Pulmonary artery endothelial cell (primary cell): ENCODE data around the gene VPS41. TPM values are rescaled to one million over a fixed set of nuclear protein-coding genes. Genes with fewer than 3 reads are reported as not detected.
A peak's percentile ranks its signal among the peaks of the same experiment; 100 is the strongest.

Source experiments
- DNase-seq: peaks from one replicate; pipeline ENCODE4 v3.0.0-alpha.2; 2011; ENCODE audit warnings: low read depth, low spot score
- total RNA-seq: library from RNA; depleted of rRNA; stranded (reverse); fragments of >200 nt; gene quantifications from 2 replicates; pipeline ENCODE4 v1.2.3, GENCODE V29; 2014

Gene VPS41
- total RNA-seq, 1 donor from 2014 or later, result 58.2 TPM

DNA sequence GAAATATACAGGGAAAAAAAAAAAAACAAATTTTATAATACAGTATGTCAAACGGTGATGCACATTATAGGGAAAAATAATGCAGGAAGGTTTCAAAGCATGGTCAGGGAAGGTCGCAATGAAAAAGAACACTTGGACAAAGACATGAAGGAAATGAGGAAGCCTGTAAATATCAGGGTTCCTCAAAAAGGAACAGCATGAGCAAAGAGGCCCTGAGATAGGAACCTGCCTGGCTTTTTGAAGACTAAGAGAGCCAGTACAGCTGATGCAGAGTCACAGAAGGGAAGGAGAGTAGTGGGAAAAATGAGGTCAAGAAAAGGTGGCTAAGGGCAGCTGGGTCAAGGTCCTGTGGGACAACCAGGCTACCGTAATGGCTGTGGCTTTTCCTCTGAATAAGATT is 1.9 kb downstream of the VPS41 start:
- no peak for DNase-seq

DNA sequence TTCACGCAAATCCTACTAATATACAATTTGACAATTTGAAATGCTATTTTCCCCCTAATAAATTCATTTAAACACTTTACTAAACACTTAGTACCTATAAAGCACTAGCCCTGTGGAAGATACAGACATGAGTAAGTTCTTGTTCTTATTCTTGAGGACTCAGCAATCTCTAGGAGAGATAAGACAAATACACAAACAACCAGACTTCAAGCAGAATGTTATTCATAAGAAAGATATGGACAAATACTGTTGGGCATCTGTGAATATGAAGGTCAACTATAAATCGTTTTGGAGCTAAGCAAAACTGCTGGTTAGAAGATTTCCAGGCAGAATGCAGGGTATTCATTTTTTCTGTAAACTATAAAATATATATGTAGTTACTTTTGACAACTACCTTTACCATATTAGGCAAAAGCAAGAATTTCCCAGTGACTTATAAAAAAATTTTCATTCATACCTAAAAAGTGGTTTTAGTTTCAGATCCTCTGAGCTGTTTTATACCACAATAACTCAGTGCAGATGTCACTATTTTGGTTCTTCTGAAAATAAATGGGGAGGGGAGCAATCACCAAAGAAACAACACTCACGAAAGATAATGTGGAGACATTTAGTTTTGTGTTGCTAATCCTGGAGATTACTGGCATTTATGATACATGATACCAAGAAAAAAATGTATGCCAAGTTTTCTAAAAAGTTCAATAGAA is 3.8 kb downstream of the VPS41 start:
- no peak for DNase-seq

DNA sequence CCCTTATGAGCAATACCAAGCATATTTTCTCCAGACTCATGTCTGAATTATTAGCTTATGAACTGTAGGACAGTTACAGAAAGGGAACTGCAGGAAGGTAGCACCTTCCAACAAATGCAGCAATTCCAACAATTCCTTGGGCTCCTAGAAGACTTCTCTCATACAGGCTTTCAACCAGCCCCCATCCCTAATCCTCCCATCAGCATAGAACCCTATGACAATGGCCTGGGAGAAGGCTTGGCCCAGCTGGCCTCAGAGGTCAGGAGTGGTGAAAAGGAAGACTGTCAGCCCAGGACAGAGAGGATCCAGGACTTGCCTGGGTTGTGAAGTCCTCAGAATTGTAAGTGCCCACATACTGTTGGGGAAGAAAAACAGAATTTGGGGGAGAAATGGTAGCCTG is 5.9 kb downstream of the VPS41 start:
- DNase-seq, result no peak

DNA sequence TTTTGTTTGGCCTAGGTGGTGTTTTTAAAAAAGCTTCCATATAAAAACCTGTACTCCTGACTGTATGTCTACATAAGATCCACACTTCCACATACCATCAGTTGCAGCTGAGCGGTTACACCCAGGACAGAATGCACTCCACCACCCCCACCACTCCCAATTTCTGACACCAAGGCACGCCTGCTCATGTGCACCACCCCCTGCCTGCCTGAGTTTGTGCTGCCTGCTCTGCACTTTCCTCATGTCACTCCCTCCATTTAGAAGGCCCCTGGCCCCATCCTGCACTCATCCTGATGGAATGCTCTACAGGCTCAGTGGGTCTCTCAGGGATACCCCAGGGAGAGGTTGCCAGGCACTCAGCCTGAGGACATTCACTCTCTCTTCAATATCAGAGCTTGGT is 6.5 kb downstream of the VPS41 start:
- DNase-seq, result no peak

DNA sequence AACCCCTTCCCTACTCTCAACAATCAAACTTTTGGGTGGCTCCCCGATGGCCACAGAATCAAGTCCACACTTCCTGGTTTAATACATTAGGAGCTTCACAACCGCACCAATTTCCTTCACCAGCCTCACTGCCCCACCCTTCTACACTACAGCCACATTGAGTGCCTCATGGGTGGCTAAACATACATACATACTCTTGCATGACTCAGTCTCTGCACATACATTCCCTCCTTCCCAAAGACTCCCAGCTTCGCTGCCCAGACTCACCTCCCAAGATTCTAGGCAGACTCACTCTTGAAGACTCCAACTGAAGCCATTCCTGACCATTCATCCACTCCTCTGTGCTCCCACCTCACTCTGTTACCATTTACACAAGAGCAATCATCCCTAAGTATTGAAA is 15.9 kb downstream of the VPS41 start:
- no peak for DNase-seq

DNA sequence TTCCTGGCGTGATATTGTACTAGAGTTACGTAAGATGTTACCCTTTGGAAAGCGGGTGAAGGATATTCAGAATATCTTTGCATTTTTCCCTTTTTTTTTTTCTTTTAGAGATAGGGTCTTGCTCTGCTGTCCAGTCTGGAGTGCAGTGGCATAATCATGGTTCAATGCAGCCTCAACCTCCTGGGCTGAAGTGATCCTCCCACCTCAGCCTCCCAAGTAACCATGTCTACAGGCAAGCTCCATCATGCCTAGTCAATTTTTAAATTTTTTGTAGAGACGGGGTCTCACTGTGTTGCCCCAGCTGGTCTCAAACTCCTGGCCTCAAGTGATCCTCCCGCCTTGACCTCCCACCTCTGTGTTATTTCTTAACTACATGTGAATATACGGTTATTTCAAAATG is 18.4 kb downstream of the VPS41 start:
- DNase-seq, result no peak

DNA sequence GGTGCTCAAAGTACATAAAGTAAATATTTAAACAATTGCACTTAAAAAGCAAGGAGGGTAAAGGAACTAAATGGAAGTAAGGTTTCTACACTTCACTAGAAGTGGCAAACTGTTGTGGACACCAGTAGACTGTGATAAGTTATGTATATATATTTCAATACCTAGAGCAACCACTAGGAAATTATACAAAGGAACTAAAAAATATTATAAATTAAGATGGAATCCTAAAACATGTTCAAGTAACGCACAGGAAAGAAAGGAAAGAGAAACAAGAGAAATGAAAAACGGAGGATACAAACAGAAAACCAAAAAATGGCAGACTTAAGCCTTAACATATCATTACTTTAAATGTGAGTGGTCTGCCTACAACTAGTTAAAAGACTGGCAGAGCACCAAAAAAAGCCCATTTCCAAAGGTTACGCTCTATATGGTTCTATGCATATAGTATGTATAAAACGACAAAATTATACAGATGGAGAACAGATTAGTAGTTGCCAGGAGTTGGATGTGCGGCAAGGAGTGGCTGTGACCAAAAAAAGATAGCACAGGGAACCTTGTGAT is 19.0 kb downstream of the VPS41 start:
- DNase-seq, result no peak

DNA sequence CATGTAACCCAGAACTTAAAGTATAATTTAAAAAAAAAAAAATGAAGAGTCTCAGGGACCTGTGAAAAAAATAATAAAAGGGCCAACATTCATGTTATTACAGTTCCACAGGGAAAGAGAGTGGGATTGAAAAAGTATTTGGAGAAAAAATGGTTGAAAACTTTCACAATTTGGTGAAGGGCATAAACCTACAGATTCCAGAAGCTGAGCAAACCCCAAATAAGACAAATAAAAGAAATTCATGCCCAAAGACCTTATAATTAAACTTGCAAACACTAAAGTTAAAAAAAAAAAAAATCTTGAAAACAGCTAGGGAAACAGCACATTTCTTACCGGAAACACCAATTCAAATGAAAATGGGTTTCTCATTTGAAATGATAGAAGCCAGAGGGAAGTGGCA is 19.9 kb downstream of the VPS41 start:
- no peak for DNase-seq

DNA sequence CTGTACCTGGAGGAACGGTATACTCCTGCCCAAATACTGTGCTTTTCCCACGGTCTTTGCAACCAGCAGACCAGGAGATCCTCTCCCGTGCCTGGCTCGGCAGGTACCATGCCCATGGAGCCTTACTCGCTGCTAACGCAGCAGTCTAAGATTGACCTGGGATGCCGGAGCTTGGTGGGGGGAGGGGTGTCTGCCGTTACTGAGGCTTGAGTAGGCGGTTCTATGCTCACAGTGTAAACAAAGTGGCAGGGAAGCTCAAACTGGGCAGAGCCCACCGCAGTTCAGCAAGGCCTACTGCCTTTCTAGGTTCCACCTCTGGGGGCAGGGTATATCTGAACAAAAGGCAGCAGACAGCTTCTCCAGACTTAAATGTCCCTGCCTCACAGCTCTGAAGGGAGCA is 22.7 kb downstream of the VPS41 start:
- no peak for DNase-seq

DNA sequence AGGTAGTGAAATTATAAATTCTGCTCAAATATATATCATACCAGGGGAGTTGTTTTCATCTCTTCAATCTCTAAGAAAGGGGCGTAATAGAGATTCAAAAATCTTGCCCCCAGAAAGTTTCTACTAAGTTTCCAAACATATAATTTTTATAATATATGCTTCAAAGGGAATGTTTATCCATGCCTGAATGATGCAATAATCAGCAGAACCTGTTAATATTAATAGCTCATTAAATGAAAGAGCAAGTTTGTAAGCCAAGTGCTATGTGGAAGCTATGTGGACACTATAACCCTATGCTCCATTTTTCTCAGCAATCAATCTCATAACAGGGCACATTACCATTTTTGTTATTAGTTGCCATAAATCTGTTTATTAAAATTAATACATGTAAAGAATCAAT is 25.3 kb downstream of the VPS41 start:
- DNase-seq, result no peak

DNA sequence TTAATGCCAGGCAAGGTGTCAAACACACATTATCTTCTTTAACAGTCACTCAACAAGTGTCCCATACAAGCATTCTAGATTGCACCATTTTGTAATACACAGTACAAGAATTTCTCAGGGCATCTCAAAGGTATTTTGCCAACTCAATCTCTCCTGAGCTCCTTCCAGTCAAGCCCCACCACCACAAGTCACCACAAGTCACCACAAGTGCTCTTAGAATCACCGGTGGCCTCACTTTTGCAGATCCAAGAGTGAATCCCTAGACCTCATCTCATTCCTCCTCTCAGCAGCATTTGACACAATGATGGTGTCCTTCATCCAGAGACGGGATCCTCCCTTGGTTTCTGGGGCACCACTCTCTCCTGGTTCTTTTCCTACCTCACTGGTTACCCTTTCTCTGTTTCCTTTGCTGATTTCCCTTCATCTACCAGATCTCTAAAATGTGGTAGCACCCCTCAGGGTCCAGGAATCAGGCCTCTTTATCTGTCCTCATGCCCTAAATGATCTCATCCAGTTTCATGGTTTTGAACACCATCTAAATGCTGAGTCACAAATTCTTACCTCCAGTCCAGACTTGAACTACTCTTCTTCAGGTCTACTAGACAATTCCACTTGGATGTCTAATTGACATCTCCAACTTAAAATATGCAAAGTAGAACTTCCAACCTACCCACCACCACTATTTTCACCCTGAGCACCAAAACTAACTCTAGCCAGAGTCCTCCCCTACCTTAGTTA is 26.9 kb downstream of the VPS41 start:
- DNase-seq, result no peak

DNA sequence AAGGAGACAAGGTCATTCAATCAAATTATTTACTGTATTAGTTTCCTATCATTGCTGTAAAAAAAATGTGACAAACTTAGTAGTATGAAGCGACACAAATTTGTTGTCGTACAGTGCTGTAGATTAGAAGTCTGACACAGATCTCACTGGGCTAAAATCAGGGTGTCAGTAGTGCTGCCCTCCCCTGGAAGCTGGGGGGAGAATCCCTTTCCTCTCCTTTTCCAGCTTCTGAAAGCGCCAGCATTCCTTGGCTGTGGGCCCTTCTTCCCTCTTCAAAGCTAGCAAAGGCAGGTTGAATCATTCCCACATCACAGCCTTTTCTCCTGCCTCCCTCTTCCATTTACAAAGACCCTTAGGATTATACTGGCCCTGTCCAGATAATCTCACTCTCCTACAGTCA is 28.0 kb downstream of the VPS41 start:
- DNase-seq, result no peak

DNA sequence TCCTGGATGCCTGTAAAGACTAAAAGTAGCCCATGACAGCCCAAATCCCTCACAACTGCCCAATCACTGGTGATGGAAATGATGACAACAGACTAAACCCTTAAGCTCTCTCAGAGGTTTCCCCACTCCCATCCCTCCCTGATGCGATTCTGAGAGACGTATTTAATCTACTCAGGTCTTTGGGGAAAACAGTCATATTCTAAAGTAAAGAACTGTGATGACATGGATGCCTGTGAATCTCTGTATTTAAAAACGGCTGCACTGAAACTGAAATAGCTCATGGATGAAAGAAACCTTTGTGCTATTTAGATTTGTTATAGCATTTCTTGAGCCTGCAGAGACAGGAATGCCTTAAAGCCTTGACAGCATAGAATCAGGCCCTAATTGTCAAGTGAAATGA is 28.5 kb downstream of the VPS41 start:
- DNase-seq, result no peak

DNA sequence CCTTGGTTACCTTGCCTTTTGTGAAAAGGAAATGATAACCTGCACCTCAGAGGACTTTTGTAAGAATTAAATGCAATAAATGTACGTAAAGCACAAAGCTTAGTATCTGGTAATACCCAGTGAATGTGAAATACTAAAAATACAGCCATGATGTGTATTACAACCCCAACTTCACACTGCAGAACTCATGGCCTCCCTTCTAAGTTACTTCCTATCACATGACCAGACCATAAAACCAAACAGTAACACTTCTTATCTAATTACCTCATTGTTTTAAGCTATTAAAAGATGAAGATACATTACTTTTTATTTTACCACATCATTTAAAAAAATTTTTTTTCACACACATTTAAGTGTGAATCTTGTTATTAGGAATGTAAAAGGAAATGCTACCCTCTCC is 29.0 kb downstream of the VPS41 start:
- DNase-seq, result no peak

DNA sequence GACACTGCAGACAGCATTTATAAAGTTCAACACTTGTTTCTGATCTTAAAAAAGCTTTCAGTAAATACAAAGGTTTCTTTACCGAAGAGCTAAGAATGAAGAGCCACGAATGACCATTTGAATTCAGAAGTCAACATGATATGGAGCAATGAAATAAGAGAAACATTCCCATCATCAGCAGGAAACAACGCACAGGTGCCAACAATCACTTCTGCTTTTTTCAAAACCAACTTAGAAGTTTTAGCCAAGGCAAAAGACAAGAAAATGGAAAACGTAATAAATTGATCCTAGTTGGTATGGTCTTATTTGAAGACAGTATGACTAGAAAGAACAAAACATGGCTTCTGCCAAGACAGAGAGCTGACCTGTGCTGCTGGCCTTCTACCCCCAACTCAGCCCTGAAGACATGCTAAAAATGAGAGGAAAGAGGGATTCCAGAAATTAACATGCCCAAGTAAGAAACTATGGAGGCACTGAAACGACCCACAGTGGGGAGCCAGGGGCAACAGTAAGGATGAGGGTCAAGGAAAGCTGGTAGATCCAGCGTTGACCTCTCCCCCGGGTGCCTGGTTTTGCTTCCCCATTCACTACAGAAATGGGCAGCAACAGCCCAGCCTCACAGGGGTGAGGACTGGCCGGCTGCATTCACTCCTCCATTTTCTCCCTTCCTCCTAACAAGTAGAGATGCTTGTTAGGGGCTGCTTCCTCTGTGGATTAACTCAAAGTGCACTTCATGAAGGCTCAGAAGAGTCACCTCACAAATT is 30.1 kb downstream of the VPS41 start:
- no peak for DNase-seq

DNA sequence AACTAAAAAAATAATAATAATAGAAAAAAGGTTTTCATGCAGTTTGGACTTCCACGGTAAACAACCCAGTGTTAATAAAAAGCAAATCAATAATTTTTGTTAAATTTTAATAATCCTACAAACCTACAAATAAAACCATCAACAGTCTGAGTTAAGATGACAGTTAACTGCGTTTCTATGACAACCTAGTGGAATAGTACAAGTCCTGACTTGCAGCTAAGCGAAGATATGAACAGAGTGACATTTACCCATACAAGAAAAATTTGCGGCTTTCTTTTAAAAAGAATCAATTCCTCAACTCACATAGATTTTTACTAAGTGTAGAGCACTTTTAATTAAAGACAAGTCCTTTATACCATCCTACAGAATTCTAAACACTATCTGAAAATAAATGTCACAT is 35.6 kb downstream of the VPS41 start:
- no peak for DNase-seq

DNA sequence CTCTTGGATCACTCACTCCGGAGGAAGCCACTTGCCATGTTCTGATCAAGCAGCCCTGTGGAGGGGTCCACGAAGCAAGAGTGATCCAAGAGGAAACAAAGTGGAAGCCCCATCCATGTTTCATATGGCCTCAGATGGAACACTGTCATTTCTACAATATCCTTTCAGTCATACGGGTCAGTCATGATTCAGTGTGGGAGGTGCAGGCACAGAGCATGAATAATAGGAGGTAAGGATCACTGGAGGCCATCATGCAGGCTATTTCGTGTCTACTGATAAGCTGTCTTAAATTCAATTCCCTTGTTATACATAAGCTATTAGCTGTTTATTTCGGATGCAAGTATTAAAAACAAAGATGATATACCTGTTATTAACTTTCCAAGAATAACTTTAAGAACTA is 36.8 kb downstream of the VPS41 start:
- no peak for DNase-seq

DNA sequence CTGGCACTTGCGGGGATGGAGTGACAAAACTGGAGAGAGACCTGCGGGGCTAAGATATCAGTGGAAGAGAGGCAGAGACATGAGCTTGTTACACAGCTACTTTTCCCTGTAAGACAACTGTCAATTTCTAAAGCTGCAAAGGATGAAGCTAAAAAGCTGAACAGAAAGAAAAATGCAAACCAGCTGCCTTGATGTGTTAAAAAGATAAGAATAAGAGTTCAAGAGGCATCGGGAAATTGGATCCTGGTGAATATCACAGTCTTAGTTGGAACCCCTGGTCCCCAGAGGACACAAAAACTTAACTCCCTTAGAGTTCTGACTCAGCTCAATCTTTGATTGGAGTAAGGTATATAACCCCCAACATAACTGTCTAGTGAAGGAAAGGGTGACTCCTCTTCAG is 38.8 kb downstream of the VPS41 start:
- no peak for DNase-seq

DNA sequence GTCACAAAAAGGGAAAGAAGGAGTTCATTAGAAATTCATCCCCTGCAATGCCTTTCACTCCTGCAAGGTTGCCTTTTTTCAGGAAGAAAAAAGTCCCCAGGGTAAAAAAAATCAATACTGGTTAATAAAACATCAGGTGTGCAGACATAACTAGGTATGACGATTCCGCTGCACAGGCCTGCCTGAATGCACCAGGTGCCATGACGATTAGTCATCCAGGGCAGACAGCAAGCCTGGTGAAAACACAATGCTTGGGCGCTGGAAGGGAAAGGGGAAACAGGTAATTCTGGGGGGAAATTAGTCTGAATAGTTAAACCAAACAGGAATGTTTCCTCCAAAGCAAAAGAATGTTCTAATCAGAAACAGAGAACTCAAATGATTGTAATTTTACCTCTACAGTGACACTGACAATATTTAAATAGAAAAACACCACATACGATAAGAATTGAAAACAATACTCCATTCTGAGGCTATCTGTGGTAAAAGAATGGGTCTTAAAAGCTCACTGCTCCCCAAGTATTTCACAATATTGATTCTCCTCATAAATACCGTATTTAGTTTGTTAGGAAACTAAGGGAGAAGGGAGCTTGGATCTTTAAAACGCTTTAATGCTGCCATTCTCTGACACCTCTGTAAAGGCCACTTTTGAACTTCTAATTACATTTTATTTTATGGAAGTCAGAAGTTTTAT is 45.2 kb downstream of the VPS41 start:
- DNase-seq, result no peak

DNA sequence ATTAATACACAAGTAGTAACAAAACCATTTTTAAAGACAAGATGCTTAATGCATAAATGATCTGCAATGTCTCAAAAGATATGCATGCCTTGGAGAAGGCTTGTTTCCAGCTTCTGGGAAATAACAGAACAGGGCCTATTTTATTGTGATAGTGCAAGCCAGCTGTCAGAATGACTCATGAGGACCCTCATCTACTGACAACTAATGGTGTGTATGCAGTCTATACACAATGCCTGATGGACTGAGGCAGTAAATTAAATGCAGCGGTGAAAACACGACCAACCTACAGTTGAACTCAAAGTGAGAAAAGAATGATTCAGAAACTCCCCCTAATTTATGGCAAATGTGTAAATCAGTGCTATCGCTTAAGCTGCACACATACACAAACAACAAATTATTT is 46.3 kb downstream of the VPS41 start:
- DNase-seq, result no peak

DNA sequence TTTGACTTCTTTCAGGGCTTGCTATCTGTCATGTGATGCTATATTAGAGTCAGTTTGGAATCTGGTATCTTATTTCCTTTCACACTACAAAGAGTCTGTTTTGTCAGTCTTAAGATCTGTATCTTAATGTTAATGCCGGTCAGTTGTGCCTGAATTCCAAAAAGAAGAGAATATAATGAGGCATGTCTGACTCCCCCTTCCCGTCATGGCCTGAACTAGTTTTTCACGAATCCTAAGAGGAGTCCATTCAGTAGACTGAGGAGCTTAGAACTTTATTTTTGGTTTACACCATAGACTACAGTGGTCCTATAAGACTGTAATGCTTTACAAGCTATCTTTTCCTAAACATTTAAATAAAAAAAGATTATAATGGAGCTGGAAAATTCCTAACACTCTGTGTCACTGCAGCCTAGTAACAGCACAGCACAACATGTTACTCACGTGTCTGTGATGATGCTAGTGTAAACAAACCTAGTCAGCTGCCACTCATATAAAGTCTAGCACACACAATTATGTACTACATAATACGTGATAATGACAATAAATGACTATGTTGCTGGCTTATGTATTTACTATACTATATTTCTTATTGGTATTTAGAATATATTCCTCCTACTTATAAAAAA is 50.6 kb downstream of the VPS41 start:
- DNase-seq, result peak; percentile 19
